ENCODE measurements around the gene SLC12A6.
A peak's percentile ranks its signal among the peaks of the same experiment; 100 is the strongest.
"Not testable (repeated sequence)": the region's sequence is repeated elsewhere in the genome, so short reads cannot be mapped to it uniquely, and the experiment has no call there.

SLC12A6 gene

DNA sequence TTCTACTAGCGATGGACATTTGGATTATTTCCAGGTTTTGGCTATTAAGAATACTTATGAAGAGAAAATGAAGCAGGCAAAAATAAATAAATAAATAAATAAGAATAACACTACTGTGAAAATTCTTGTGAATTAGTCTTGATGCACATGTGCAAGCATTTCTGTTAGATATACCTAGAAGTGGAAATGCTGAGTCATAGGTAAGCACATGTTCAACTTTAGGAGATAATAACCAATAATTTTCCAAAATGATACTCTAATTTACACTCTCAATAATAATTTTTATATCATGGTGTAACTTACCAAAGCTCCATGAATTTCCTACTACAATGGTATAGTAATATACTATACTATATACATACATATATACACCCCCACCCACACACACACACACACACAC lies 89.4 kb downstream of the SLC12A6 start:
- DNase-seq, result no peak

DNA sequence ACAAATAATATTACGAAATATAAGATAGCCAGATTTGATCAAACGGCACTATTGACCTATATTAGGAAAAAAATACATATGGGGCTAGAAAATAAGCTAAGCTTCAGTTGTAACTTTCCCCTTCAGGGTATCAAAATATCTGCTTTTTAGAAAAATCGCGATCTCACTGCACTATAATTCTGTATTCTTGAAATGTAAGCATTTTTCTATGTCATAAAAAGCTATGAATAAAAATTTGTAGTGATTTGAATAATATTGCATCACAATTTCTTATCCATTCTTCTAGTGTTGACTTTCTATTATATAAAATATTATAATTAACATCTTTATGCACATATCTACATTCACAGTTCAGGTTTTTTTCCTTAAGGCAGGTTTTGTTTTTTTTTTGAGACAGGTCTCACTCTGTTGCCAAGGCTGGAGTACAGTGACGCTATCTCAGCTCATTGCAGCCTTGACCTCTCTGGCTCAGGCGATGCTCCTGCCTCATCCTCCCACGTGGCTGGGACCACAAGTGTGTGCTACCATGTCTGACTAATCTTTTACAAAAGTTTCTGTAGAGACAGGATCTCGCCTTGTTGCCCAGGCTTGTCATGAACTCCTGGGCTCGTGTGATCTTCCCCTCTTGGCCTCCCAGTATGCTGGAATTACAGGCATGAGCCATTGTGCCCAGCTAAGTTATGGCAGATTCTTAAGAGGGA lies 91.2 kb downstream of the SLC12A6 start:
- DNase-seq, result no peak

DNA sequence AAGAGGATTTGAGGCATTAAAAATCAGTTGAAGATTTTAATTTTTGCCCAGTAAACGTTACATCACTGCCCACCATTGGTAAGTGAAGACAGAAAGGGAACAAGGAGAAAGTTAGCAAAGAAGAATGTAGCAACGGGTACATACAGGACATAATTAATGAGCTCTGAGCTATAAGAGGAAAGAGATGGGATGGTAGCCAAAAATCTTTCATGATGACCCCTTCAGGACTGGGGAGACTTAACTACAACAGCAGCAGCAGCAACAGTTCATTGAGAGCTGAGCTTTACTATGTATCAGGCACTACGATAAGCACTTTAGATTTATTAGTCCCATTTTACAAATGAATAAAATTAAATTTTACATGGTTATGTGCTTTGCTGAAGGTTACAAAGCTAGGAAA lies 94.4 kb downstream of the SLC12A6 start:
- DNase-seq, result no peak

DNA sequence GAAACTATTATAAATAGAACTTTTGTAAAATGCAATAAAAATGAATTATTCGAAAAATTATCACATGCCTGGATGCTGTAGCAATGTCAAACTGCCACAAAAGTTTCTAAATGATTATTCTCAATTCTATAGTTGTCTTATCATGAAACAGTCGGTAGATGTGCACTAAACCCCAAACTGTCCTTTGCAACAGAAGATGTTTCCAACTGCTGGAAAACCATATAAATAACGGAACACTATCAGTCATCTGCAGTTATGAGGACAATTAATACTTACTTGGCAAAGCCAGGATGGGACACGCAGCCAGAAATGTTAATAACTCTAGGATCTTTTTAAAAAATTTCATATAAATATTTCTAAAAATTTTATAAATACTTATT lies 95.3 kb downstream of the SLC12A6 start:
- DNase-seq, result no peak

DNA sequence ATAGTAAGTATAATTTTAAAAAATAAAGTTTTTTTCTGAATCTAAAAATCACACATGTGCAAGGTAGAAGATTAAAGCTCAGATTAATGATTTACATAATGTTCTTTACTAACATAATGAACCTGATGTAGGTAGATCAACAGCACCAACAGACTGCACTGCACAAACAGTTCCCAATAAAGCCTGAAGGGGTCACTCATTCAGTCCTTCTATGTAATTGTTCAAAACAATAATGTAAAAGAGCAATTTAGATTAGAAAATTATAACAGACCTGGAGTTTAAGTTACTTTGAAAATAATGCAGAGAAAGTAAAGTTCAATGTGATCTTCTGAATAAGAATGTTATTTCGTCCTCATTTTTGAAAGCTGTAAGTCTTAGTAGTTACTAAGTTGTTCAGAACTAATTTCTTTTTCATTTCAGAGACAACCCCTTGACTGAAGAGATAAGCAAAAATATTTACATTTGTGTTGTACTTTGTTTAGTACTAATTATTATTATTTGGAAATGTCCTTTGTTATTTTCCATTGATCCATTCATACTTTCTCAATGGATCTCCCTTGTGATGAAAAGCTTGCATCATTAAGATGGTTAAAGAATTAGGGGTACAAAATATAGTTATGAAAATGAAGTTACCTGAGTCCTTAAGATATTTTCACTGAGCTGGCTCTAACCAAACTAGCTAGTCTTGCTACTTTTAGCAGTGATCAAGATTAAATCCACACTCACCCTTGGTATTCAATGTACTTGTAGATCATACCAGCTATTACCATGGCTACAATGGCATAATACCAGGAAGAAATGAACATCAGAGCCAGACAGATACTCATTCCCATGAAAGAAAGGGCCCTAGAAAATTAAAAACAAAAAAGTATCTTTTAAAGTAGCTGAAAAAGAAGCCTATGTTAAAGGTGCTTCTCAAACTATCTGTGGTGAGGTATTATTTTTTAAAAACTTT lies 95.9 kb downstream of the SLC12A6 start:
- DNase-seq, result no peak

DNA sequence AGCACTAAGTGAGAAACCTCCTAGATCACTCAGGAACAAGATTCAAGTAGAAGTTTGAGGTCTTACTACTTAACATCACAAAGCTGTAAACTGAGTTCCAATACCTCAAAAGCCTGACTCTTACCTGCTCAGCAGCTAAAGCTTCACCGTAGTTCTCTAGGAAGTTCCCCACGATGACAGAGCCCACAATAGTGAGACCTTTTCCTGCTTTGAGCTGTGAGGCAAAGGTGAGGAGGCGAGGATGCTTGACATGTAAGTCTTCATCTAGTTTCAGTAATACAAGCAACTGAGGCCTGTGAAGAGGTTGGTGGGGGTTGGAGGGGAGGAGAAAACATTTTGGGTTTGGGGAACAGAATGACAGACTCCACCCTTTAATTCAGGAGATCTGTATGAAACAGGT lies 97.0 kb downstream of the SLC12A6 start:
- DNase-seq, result no peak

DNA sequence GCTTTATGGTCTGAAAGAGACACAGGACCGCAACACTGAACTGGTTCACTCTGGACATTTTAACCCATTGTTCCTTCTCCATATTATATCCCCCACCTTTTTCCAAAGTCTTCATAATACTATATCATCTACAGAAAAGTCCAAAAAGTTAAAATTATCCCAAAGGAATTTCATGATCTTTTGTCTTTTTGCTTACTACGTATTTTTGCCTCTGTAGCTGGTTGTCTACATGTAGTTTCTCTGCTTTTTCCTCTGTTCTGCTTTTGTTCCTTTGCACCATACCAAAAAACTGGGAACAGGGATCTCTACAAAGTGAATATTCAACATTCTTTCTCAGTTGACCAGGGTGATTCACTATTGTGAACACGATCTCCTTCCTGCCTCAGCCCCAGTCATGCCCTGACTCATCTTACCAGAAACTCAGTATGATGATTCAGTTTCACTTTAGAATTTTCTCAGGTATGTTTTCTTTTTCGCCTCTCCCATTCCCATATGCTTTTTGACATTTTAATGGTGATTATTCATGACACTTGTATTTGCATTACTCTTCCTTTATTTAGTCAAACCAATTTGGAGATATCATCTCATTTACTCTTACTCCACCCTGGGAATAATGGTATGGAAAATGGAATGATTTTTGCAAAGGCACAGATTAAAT lies 98.3 kb downstream of the SLC12A6 start:
- peak; percentile 55 for DNase-seq

DNA sequence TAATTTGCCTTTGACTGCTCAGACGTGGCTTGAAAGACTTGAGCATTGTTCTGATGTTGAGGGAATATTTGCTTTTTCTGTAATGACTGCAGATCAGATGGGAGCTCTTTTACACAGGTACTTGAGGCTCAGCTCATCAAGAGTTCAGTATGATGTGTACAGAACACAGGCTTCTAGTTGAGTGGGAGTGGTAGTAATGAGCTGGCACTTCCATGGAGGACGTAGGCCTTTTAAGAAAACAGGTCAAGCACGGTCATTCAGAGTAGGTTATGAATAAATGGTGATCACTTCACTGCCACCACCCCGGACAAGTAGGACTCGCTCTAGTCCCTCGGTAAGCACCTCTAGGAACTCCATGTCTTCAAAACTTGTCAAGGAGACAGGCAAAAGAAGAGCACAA lies 104.0 kb downstream of the SLC12A6 start:
- DNase-seq, result no peak

DNA sequence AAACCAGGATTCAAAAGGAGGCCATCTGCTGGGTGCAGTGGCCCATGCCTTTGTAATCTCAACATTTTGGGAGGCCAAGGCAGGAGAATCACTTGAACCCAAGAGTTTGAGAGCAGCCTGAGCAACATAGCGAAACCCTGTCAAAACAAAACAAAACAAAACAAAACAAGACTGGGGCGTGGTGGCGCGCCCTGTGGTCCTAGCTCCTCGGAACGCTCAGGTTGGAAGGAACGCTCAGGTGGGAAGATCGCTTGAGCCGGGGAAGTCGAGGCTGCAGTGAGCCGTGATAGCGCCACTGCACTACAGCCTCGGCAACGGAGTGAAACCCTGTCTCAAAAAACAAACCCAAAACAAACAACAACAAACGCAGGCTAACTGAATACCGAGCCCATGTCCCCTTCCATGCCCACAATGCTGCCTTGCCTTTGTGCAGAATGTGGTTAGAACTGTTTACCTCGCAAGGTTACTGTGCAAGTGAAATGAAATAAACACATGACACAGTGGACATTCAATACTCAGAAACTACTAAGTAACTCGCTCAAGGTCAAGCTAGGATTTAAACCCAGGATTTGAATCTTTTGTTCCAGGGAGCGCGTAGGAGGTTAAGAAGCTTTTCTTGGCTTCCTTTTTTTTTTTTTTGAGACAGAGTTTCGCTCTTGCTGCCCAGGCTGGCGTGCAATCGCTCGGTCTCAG lies 113.5 kb downstream of the SLC12A6 start:
- DNase-seq, result no peak

DNA sequence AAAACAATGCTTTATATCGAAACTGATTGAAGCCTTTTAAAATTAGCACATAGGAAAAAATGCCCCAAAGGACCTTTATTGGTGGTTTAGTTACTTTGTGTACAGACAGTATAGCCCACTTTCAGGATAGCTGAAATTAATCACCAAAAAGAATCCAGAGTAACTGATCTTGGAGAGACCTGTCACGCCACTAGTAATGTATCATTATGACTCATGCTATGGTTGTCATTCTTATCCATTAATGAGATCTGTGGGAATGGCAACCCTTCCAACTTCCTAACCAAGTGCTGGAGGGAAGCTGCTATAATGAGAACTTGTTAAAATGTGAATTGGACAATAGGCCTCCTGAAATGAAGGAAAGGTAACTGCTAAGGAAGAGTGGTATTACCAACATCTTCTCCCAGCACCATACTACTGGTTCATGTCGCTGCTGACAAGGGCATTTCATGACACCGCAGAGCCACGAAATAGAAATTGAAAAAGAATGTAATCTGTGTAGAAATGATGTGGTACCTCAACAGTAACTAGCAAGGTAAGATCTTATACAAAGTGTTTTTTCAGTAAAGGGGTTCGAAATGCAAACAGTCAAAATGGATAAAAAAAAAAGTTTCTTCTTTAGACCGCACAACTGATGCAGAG lies 119.9 kb downstream of the SLC12A6 start:
- DNase-seq, result no peak

DNA sequence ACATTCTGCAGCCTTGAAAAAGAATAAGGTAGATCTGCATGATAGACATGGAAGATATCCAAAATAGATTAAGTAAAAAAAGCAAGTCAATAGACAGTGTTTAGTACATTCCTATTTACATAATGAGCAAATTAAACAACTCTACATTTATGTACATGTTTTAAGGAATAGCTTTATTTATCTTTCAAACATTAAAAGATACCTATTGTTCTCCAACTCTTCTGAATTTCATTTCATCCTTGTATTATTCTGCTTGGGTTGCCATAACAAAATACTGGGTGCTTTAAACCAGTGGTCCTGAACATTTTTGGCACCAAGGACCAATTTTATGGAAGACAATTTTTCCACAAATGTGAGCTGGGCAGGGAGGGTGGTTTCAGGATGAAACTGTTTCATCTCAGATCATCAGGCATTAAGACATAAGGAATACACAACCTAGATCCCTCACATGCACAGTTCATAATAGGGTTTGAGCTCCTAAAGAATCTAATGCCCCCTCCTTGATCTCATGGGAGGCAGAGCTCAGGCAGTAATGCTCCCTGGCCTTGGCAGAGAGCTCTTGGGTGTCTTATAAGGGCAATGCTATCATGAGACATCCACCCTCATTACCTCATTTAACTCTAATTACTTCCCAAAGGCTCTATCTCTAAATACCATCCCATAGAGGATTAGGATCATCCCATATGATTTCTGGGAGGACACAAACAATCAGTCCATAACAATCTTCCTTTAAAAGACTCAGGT lies 120.9 kb downstream of the SLC12A6 start:
- DNase-seq, result no peak

DNA sequence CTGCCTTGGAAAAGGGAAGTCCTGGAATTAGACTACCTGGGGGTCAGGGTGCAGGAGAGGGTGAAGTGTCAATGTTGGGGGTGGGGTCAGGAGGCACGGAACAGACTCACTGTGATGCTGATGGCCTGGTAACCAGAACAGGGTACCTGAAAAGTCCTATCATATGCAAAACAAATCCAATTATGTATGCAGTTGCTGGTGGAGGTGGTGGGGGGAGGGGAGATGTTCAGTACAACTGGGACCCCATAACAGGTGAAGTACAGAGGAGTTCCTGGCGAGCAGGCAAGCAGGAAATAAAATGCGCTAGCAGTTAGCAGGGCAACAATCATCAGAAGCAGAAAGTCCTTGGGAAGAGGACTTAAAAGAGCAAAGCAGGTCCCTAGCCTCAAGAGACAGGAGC lies 123.4 kb downstream of the SLC12A6 start:
- no peak for DNase-seq

DNA sequence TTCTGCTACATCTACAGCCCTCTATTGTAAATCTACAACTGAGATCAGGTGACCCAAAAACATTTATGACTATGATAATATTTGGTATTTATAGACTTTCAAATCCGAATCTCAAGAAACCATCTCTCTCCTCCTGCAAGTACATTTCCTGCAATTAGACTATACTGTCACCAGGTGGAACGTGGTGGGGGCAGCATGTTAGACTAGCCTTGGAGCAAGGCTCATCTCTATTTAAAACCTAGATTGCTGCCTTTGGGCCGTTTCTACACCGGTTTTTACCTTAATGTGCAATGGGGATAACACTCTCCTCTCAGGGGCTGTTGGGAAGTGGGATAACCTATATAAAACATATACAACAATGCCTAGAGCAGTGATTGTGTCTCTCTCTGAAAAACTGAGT lies 123.9 kb downstream of the SLC12A6 start:
- DNase-seq, result no peak

DNA sequence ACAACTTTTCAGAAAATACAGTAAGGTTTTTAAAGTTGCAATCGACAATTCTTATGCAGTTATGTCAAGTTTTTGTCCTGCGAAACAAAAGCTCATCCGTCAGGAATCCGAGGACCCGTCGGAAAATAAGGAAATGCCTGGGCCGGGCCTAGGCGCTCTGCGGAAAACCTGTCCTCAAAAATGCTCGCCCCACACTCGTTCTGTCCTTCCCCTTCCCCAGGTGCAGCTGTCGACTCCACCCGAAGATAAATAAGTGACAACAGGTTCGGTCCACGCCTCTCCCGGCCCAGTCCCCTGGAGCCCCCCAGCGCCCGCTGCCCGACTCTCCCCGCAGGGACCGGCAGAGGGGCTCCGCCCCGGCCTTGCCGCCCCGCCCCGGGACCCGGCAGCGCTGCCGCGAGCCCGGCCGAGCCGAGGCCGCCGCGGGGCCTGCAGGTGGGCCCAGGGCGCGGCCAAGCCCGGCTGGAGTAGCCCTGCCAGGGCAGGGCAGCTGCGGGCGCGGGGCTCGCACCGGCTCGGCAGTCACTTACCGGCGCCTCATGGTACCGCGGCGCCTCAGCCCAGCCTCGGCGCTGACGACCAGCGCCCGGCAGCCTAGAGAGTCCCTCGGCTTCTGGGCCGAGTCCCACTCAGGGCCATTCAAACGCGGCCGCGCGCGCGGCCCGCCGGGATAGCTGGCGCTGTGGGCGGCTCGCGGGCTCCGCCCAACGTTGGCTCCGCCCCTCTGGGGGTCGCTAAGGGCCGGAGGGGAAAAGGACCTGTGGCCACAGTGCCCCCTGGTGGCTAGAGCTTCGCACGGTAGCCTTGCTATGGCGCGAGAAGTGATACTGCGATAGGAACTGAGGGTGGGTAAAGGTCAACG lies 127.9 kb downstream of the SLC12A6 start, which contains the start of gene KATNBL1:
Gene KATNBL1, minus strand, starts transcription at position 676 of the 862 bp plus-strand sequence. CDS start 46,420 bp downstream, outside the sequence.
- DNase-seq, result peak; percentile 97

DNA sequence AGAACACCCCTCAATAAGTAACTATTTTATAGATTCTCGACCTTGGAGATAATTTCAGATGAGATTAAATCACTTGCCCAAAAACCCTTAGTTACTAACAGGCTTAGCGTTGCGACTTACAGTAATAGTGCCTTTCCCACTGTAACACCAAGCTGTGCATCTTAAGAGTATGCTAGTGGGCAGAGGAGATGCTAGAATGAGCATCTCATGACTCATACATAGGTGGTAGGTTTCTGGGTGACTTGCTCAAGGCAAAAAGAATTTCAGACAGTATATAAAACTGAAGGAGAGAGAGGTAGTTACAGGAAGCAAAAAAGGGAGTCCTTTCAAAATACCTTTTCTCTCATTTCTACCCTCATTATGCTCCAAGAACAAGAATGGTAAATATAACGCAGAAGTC lies 131.6 kb downstream of the SLC12A6 start:
- DNase-seq, result no peak

DNA sequence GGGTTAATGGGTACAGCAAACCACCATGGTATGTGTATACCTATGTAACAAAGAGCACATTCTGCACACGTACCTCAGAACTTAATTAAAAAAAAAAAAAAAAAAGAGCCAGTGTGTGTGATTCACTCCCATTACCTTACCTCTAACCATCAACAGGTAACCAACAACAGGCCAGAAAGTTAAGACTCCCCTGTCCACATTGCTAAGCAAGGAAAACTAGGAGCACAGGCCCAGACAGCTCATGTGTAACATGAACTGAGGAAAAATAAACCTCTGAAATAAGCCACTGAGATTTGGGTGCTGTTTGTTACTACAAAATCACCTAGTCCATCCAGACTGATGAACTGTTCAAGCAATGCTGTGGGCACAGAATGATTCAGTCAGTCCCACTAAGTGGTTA lies 133.6 kb downstream of the SLC12A6 start:
- no peak for DNase-seq

DNA sequence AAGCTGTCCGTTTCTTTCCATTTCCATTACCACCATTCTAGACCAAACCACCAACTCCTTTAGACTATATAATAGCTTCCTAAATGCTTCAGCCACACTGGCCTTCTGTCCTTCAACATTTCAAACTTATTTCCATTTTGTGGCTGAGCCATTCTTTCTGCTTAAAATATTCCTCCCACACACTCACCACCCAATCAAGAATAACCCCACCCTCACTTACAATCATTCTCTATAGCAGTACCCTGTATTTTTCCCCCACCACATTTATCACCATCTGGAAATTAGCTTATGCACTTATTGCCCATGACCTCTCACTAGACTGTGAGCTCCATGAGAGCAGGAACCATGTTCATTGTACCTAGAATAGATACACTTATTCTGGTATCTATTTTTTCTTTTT lies 134.3 kb downstream of the SLC12A6 start:
- DNase-seq, result no peak

DNA sequence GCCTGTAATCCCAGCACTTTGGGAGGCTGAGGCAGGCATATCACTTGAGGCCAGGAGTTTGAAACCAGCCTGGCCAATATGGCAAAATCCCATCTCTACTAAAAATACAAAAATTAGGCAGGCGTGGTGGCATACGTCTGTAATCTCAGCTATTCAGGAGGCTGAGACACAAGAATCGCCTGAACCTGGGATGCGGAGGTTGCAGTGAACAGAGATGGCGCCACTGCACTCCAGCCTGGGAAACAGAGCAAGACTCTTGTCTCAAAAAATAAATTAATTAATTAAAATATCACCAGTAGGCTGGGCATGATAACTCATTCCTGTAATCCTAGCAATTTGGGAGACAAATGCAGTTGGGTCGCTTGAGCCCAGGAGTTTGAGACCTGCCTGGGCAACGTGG lies 144.3 kb downstream of the SLC12A6 start:
- not testable (repeated sequence) for DNase-seq

DNA sequence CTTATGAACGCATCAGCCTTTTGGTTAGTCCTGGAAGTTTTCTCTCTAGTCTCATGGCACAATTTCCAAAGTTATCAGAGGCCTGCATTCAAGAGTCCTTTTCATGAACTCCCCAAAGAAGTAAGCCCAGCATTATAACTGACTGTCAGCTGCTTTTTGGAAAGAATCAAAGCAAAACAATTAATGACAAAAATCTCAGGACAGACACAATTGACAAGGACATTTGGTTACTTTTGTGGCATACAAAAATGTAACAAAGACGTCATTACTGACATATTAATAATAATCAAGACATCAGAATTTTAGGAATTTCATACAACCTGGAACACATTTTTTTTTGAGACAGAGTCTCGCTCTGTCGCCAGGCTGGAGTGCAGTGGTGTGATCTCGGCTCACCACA lies 148.9 kb downstream of the SLC12A6 start:
- DNase-seq, result no peak

DNA sequence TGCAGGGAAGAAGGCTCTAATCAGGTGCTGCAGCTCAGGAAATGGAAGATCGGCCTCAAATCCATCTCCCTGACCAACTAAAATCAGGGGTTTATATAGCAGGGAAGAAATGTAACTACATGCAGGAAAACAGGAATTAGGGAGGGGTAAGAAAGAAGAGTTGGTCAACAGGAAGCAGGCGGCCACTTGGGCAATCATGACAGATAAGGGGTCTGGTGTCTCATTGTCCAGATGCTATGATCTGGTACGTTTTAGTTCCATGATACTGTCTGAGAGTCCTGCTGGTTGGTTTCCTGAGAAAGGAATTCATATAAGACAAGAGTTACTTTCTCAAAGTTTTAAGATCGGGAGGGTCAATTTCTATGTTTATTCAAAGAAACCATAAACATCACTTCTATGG lies 151.9 kb downstream of the SLC12A6 start:
- DNase-seq, result no peak

DNA sequence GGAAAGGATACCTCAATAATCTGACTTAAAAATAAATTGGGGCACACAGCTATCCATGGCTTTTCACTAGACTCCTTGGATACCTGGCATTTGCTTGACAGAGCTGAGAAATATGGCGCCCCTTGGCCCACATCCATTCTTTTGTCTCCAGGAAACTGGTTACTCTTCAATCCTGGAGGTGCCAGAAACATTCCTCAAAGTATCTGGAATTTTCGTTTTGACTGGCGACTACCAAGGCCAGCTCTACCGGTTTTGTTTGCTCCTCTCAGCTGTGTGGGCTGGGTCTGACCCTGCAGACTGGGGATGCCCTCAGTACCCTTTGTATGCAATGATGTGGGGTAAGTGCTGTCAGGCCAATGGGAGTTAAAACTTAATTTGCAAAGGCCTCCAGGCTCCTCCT lies 154.6 kb downstream of the SLC12A6 start:
- no peak for DNase-seq

All from NK-92 treated with Interleukin-12 subunit alpha and Interleukin-12 subunit beta, amount 100 ng/mL, for 24 hours (cell line).